Spleen (tissue), 11 donors: Measurements from ENCODE around the gene AMOTL1. TPM values are rescaled to one million over a fixed set of nuclear protein-coding genes. Genes with fewer than 3 reads are reported as not detected.

Experiments used
- DNase-seq: peaks from one replicate; pipeline ENCODE4 v3.0.0-alpha.2; 2020
- H3K27ac ChIP-seq, 8 donors: fragments of 200-600 bp; sonication (generic) in 7 of 8; 1 replicate in 4 of 8; 2 replicates in 4 of 8; pipeline versions ENCODE4 v1.5.0 to v1.8.0; 2016 to 2021; ENCODE audit warnings: inconsistent platforms in 4 of 8, mild to moderate bottlenecking in 4 of 8, moderate library complexity in 1 of 8
- H3K27me3 ChIP-seq, 7 donors: fragments of 200-600 bp; sonication (generic) in 6 of 7; replicated peaks in 1 of 7; 1 replicate in 4 of 7; 2 replicates in 3 of 7; pipeline versions ENCODE4 v1.5.0 to v1.8.0; 2016 to 2021; ENCODE audit warnings: inconsistent platforms in 3 of 7, mild to moderate bottlenecking in 1 of 7
- H3K36me3 ChIP-seq, 6 donors: fragments of 200-600 bp; sonication (generic) in 5 of 6; 1 replicate in 4 of 6; 2 replicates in 2 of 6; pipeline versions ENCODE4 v1.5.0 to v1.8.0; 2016 to 2021; ENCODE audit warnings: inconsistent platforms in 2 of 6
- H3K4me1 ChIP-seq, 6 donors: fragments of 200-600 bp; sonication (generic) in 5 of 6; 1 replicate in 3 of 6; 2 replicates in 3 of 6; pipeline versions ENCODE4 v1.5.0 to v1.8.0; 2016 to 2021; ENCODE audit warnings: inconsistent platforms in 3 of 6
- H3K4me3 ChIP-seq, 8 donors: fragments of 200-600 bp; sonication (generic) in 7 of 8; 1 replicate in 4 of 8; 2 replicates in 4 of 8; pipeline versions ENCODE4 v1.5.0 to v1.8.0; 2016 to 2021; ENCODE audit warnings: inconsistent platforms in 4 of 8, mild to moderate bottlenecking in 4 of 8, moderate library complexity in 2 of 8
- H3K9me3 ChIP-seq, 8 donors: fragments of 200-600 bp; sonication (generic) in 7 of 8; 1 replicate in 4 of 8; 2 replicates in 4 of 8; pipeline versions ENCODE4 v1.5.0 to v1.8.0; 2016 to 2021; ENCODE audit warnings: inconsistent platforms in 4 of 8
- POLR2A ChIP-seq, 3 donors: fragments of 450-650 bp; IDR thresholded peaks; one replicate each; pipeline ENCODE4 v1.5.1; 2017; ENCODE audit warnings: antibody characterized with exemption in 3 of 3, mild to moderate bottlenecking in 1 of 3
- POLR2AphosphoS5 ChIP-seq, 3 donors: sonication (generic); formaldehyde crosslinking; IDR thresholded peaks; one replicate each; pipeline ENCODE4 v1.5.1; 2017; ENCODE audit warnings: antibody characterized with exemption in 3 of 3
- WGBS, 5 donors: extraction: QIAGEN DNeasy Blood & Tissue Kit in 3 of 5; methylation state at CpG; one replicate each; pipeline versions ENCODE4 v1.1.5 to v1.1.7; 2013 to 2018; 5-methylcytosine and 5-hydroxymethylcytosine counted together
- intact Hi-C: fragments of 100-400 bp; cut with DNase I; formaldehyde crosslinking; loops from one replicate; pipeline ENCODE4 v1.15.0; 2023; ENCODE audit warnings: low total_unique reads
- polyA plus RNA-seq, 3 donors: library from polyadenylated mRNA; stranded (reverse); fragments of 200-250 nt; gene quantifications; one replicate each; pipeline ENCODE4 v1.2.1, GENCODE V29; 2013
- total RNA-seq, 7 donors: library from RNA; depleted of rRNA in 3 of 7; stranded (reverse); fragments of >200 nt in 3 of 7; fragmentation: NEBNext Ultra II Directional in 4 of 7; extraction: Animal tissue kit (Norgen Biotek cat#: 25700) in 4 of 7; gene quantifications; one replicate each; pipeline versions ENCODE4 v1.1.0 to v1.2.1, GENCODE V29; 2016 to 2021
- TF ChIP-seq, protein P1 (sequence below), 11 experiments: fragments of 200-600 bp in 7 of 11; fragments of 450-650 bp in 4 of 11; sonication (generic) in 4 of 11; IDR thresholded peaks in 8 of 11; conservative IDR thresholded peaks in 3 of 11; 1 replicate in 7 of 11; 2 replicates in 4 of 11; pipeline versions ENCODE4 v1.4.0 to v1.8.0; 2016 to 2021; ENCODE audit warnings: antibody characterized with exemption in 11 of 11, inconsistent platforms in 4 of 11, mild to moderate bottlenecking in 1 of 11
- donor health status: healthy with polysubstance abuse.
- donor health status: DM: no; HTN: no; CAD: no; lungs with moderate emphysema.
- donor health status: DM: no; HTN: no; CAD: no.
- donor health status: Bipolar disorder and iron deficiency.
- donor health status: healthy.
- donor health status: DM: no; HTN: no; CAD: no.
- donor health status: DM: yes; HTN: yes; CAD: no.

Gene AMOTL1
- total and polyA plus RNA-seq, 10 donors = 1.4 to 43.9 (median 29.7) TPM

DNA sequence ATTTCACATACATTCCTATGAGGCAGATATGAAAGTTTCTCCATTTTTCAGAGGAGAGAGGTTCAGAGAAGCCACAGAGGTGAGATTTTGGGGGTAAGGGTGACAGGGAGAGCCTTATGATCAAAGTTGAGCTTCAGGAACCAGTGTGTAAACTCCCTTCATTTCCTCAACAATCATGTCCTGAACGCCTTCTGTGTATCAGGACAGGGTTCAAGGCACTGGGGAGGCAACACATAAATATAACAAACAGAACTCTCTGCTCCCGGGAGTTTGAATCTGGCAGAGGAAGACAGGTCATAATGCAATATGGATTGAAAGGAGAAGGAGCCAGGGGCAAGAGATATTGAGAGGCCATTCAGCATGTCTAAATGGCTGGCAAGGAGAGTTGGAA lies 28.0 kb downstream of the AMOTL1 start:
- WGBS, 5 donors = 72 to 88% (median 76%) methylated on average over 2 of the region's 2 CpGs
- H3K36me3 ChIP-seq = peaks cover 0 to 21% (median 0%) of the 10 kb centered on the region in 6 donors
- H3K4me1 ChIP-seq = peaks cover 0 to 55% (median 24%) of the 10 kb centered on the region in 6 donors
- intact Hi-C loops = no loop called here
- no peak for DNase-seq
- no peaks in the 10 kb centered on the region for H3K9me3 ChIP-seq
- H3K27ac ChIP-seq = no peak overlapping the region
- H3K27me3 ChIP-seq = no peaks in the 10 kb centered on the region
- H3K4me3 ChIP-seq = no peak overlapping the region
- TF ChIP-seq, protein P1, sequence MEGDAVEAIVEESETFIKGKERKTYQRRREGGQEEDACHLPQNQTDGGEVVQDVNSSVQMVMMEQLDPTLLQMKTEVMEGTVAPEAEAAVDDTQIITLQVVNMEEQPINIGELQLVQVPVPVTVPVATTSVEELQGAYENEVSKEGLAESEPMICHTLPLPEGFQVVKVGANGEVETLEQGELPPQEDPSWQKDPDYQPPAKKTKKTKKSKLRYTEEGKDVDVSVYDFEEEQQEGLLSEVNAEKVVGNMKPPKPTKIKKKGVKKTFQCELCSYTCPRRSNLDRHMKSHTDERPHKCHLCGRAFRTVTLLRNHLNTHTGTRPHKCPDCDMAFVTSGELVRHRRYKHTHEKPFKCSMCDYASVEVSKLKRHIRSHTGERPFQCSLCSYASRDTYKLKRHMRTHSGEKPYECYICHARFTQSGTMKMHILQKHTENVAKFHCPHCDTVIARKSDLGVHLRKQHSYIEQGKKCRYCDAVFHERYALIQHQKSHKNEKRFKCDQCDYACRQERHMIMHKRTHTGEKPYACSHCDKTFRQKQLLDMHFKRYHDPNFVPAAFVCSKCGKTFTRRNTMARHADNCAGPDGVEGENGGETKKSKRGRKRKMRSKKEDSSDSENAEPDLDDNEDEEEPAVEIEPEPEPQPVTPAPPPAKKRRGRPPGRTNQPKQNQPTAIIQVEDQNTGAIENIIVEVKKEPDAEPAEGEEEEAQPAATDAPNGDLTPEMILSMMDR (IDR thresholded peaks at IDR 0.05 in 8 of 11, conservative IDR thresholded peaks at IDR 0.05 in 3 of 11) = no peak
- TF ChIP-seq POLR2AphosphoS5 (IDR thresholded peaks at IDR 0.05) (no peak), POLR2A (IDR thresholded peaks at IDR 0.05) (no peak)

DNA sequence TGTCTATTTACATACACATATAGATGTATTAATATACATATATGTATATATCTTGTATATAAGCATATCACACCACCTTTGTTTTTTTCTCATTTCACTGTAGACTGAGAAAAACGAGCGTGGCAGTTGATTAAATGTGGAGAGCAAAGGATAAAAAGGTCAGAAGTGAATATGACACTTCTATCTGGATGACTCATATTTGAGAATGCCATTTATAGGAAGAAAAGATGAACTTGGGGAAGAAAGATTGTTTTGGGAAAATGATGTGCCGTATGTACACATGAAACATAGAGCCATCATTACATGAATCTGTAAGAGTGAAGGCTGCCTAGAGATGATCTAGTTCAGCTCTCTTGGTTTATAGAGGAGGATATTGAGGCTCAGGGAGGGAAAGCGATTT lies 28.7 kb downstream of the AMOTL1 start:
- WGBS, 5 donors = 76 to 89% (median 84%) methylated on average over 4 of the region's 4 CpGs
- peaks cover 0 to 53% (median 25%) of the 10 kb centered on the region in 6 donors for H3K4me1 ChIP-seq
- intact Hi-C loops = no loop called here

DNA sequence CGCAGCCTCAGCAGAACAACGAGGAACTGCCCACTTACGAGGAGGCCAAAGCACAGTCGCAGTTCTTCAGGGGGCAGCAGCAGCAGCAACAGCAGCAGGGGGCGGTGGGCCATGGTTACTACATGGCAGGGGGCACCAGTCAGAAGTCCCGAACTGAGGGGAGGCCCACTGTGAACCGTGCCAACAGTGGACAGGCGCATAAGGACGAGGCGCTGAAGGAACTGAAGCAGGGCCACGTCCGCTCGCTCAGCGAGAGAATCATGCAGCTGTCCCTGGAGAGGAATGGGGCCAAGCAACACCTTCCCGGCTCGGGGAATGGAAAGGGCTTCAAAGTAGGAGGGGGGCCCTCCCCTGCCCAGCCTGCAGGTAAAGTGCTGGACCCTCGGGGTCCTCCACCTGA lies 31.6 kb downstream of the AMOTL1 start:
- Histone ChIP-seq H3K27ac (no peak overlapping the region), H3K27me3 (no peaks in the 10 kb centered on the region), H3K36me3 (peaks cover 0 to 42% (median 0%) of the 10 kb centered on the region in 6 donors), H3K9me3 (no peaks in the 10 kb centered on the region), H3K4me1 (peaks cover 0 to 30% (median 11%) of the 10 kb centered on the region in 6 donors), H3K4me3 (no peak overlapping the region)
- no peak for DNase-seq
- 91 to 96% (median 93%) methylated on average over 17 of the region's 17 CpGs for WGBS, 5 donors
- TF ChIP-seq, protein P1 (IDR thresholded peaks at IDR 0.05 in 8 of 11, conservative IDR thresholded peaks at IDR 0.05 in 3 of 11) = no peak
- TF ChIP-seq POLR2AphosphoS5 (IDR thresholded peaks at IDR 0.05) = no peak
- TF ChIP-seq POLR2A (IDR thresholded peaks at IDR 0.05) = no peak
- intact Hi-C loops = no loop called here

More for the DNA sequence above, 28.7 kb downstream of the AMOTL1 start:
- Histone ChIP-seq H3K27ac (no peak overlapping the region), H3K4me3 (no peak overlapping the region), H3K27me3 (no peaks in the 10 kb centered on the region), H3K36me3 (peaks cover 0 to 27% (median 0%) of the 10 kb centered on the region in 6 donors), H3K9me3 (no peaks in the 10 kb centered on the region)
- no peak for TF ChIP-seq POLR2A (IDR thresholded peaks at IDR 0.05)
- TF ChIP-seq, protein P1 (IDR thresholded peaks at IDR 0.05 in 8 of 11, conservative IDR thresholded peaks at IDR 0.05 in 3 of 11) = no peak
- no peak for TF ChIP-seq POLR2AphosphoS5 (IDR thresholded peaks at IDR 0.05)
- no peak for DNase-seq

DNA sequence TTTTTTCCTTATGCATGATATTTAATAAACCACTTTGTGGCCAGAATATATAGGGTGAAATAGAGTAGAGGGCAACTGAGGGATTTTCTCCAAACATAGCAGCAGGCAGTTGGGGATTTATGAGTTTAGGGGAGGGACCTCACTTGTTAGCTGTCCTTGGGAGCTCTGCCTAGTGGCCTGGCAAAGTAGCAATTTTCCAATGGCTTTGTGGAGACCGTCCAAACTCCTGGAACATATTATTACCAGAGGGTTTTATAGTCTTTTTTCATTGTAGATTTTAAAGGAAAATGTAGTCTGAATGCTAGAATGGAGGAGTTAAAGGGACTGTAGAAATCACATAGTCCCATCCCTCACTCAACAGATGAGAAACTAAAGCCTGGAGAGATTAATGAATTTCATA lies 32.3 kb downstream of the AMOTL1 start:
- H3K36me3 ChIP-seq = peaks cover 0 to 42% (median 0%) of the 10 kb centered on the region in 6 donors
- peaks cover 0 to 23% (median 8%) of the 10 kb centered on the region in 6 donors for H3K4me1 ChIP-seq
- WGBS, 5 donors = 50 to 73% (median 71%) methylated on average over 1 of the region's 1 CpG
- H3K4me3 ChIP-seq = no peak overlapping the region
- TF ChIP-seq POLR2A (IDR thresholded peaks at IDR 0.05) = no peak
- TF ChIP-seq, protein P1 (IDR thresholded peaks at IDR 0.05 in 8 of 11, conservative IDR thresholded peaks at IDR 0.05 in 3 of 11) = no peak
- no peak for DNase-seq
- peak overlapping the region in 1 of 8 donors; percentile 10 for H3K27ac ChIP-seq
- no peaks in the 10 kb centered on the region for H3K27me3 ChIP-seq
- intact Hi-C loops = no loop called here
- no peaks in the 10 kb centered on the region for H3K9me3 ChIP-seq
